ENCODE data around the gene ATP11A.

ATP11A gene

GRCh38 chr13:112814905-112815585, 125.2 kb downstream of the ATP11A start:
- no peaks in the 10 kb centered on the region for H3K4me1 ChIP-seq (ENCODE audit: insufficient read depth, insufficient read length)
- H3K9ac ChIP-seq (ENCODE audit: insufficient read length, low read depth) = no peak overlapping the region
- H3K36me3 ChIP-seq (ENCODE audit: insufficient read depth, insufficient read length, low read length) = peaks cover 72% of the 10 kb centered on the region
- H3K4me3 ChIP-seq (ENCODE audit: insufficient read length, low read depth) = no peak overlapping the region
- TF ChIP-seq YY1 (IDR thresholded peaks at IDR 0.05; ENCODE audit: insufficient read depth, insufficient read length) = no peak
- TF ChIP-seq ZNF274 (IDR thresholded peaks at IDR 0.05; ENCODE audit: low read depth, low read length) = no peak
- no peak for TF ChIP-seq SUZ12 (IDR thresholded peaks at IDR 0.05; ENCODE audit: extremely low read depth, insufficient read depth, insufficient read length)
- no peak for DNase-seq (ENCODE audit: low read depth, low spot score)
- no peaks in the 10 kb centered on the region for H3K27me3 ChIP-seq (ENCODE audit: insufficient read depth, insufficient read length)
- peaks cover 29% of the 10 kb centered on the region for H3K9me3 ChIP-seq (ENCODE audit: insufficient read depth, low read length)

- Histone ChIP-seq H3K4me1 (ENCODE audit: insufficient read depth, insufficient read length) (no peaks in the 10 kb centered on the region), H3K9ac (ENCODE audit: insufficient read length, low read depth) (no peak overlapping the region), H3K9me3 (ENCODE audit: insufficient read depth, low read length) (peaks cover 29% of the 10 kb centered on the region), H3K36me3 (ENCODE audit: insufficient read depth, insufficient read length, low read length) (peaks cover 72% of the 10 kb centered on the region), H3K27me3 (ENCODE audit: insufficient read depth, insufficient read length) (no peaks in the 10 kb centered on the region), H3K4me3 (ENCODE audit: insufficient read length, low read depth) (no peak overlapping the region)
- no peak for DNase-seq (ENCODE audit: low read depth, low spot score)
- TF ChIP-seq YY1 (IDR thresholded peaks at IDR 0.05; ENCODE audit: insufficient read depth, insufficient read length) (no peak), ZNF274 (IDR thresholded peaks at IDR 0.05; ENCODE audit: low read depth, low read length) (no peak), SUZ12 (IDR thresholded peaks at IDR 0.05; ENCODE audit: extremely low read depth, insufficient read depth, insufficient read length) (no peak)
Measured at GRCh38 chr13:112815871-112816270, 126.0 kb downstream of the ATP11A start.

- no peaks in the 10 kb centered on the region for H3K4me1 ChIP-seq (ENCODE audit: insufficient read depth, insufficient read length)
- peaks cover 77% of the 10 kb centered on the region for H3K36me3 ChIP-seq (ENCODE audit: insufficient read depth, insufficient read length, low read length)
- TF ChIP-seq YY1 (IDR thresholded peaks at IDR 0.05; ENCODE audit: insufficient read depth, insufficient read length) (no peak), SUZ12 (IDR thresholded peaks at IDR 0.05; ENCODE audit: extremely low read depth, insufficient read depth, insufficient read length) (no peak), ZNF274 (IDR thresholded peaks at IDR 0.05; ENCODE audit: low read depth, low read length) (no peak)
- H3K9ac ChIP-seq (ENCODE audit: insufficient read length, low read depth) = no peak overlapping the region
- H3K9me3 ChIP-seq (ENCODE audit: insufficient read depth, low read length) = peaks cover 29% of the 10 kb centered on the region
- no peak for DNase-seq (ENCODE audit: low read depth, low spot score)
- H3K27me3 ChIP-seq (ENCODE audit: insufficient read depth, insufficient read length) = no peaks in the 10 kb centered on the region
- H3K4me3 ChIP-seq (ENCODE audit: insufficient read length, low read depth) = no peak overlapping the region
Measured at GRCh38 chr13:112818040-112818697, 128.3 kb downstream of the ATP11A start.

GRCh38 chr13:112818698-112819045, 128.8 kb downstream of the ATP11A start:
- Histone ChIP-seq H3K36me3 (ENCODE audit: insufficient read depth, insufficient read length, low read length) (peaks cover 82% of the 10 kb centered on the region), H3K9ac (ENCODE audit: insufficient read length, low read depth) (no peak overlapping the region), H3K4me3 (ENCODE audit: insufficient read length, low read depth) (no peak overlapping the region), H3K9me3 (ENCODE audit: insufficient read depth, low read length) (peaks cover 29% of the 10 kb centered on the region), H3K4me1 (ENCODE audit: insufficient read depth, insufficient read length) (no peaks in the 10 kb centered on the region), H3K27me3 (ENCODE audit: insufficient read depth, insufficient read length) (no peaks in the 10 kb centered on the region)
- TF ChIP-seq YY1 (IDR thresholded peaks at IDR 0.05; ENCODE audit: insufficient read depth, insufficient read length) (no peak), SUZ12 (IDR thresholded peaks at IDR 0.05; ENCODE audit: extremely low read depth, insufficient read depth, insufficient read length) (no peak), ZNF274 (IDR thresholded peaks at IDR 0.05; ENCODE audit: low read depth, low read length) (no peak)
- DNase-seq (ENCODE audit: low read depth, low spot score) = no peak

- no peak for TF ChIP-seq SUZ12 (IDR thresholded peaks at IDR 0.05; ENCODE audit: extremely low read depth, insufficient read depth, insufficient read length)
- no peak for TF ChIP-seq YY1 (IDR thresholded peaks at IDR 0.05; ENCODE audit: insufficient read depth, insufficient read length)
- TF ChIP-seq ZNF274 (IDR thresholded peaks at IDR 0.05; ENCODE audit: low read depth, low read length) = no peak
- no peak overlapping the region for H3K4me3 ChIP-seq (ENCODE audit: insufficient read length, low read depth)
- no peaks in the 10 kb centered on the region for H3K4me1 ChIP-seq (ENCODE audit: insufficient read depth, insufficient read length)
- no peaks in the 10 kb centered on the region for H3K27me3 ChIP-seq (ENCODE audit: insufficient read depth, insufficient read length)
- no peak for DNase-seq (ENCODE audit: low read depth, low spot score)
- H3K9ac ChIP-seq (ENCODE audit: insufficient read length, low read depth) = no peak overlapping the region
- peaks cover 29% of the 10 kb centered on the region for H3K9me3 ChIP-seq (ENCODE audit: insufficient read depth, low read length)
- H3K36me3 ChIP-seq (ENCODE audit: insufficient read depth, insufficient read length, low read length) = peaks cover 85% of the 10 kb centered on the region
Measured at GRCh38 chr13:112819111-112819510, 129.3 kb downstream of the ATP11A start.

GRCh38 chr13:112819816-112820215, 130.0 kb downstream of the ATP11A start:
- Histone ChIP-seq H3K36me3 (ENCODE audit: insufficient read depth, insufficient read length, low read length) (peaks cover 83% of the 10 kb centered on the region), H3K27me3 (ENCODE audit: insufficient read depth, insufficient read length) (no peaks in the 10 kb centered on the region), H3K4me3 (ENCODE audit: insufficient read length, low read depth) (no peak overlapping the region), H3K4me1 (ENCODE audit: insufficient read depth, insufficient read length) (no peaks in the 10 kb centered on the region), H3K9ac (ENCODE audit: insufficient read length, low read depth) (no peak overlapping the region), H3K9me3 (ENCODE audit: insufficient read depth, low read length) (peaks cover 29% of the 10 kb centered on the region)
- TF ChIP-seq SUZ12 (IDR thresholded peaks at IDR 0.05; ENCODE audit: extremely low read depth, insufficient read depth, insufficient read length) (no peak), YY1 (IDR thresholded peaks at IDR 0.05; ENCODE audit: insufficient read depth, insufficient read length) (no peak), ZNF274 (IDR thresholded peaks at IDR 0.05; ENCODE audit: low read depth, low read length) (no peak)
- no peak for DNase-seq (ENCODE audit: low read depth, low spot score)

GRCh38 chr13:112820318-112820717, 130.5 kb downstream of the ATP11A start:
- no peak overlapping the region for H3K9ac ChIP-seq (ENCODE audit: insufficient read length, low read depth)
- H3K27me3 ChIP-seq (ENCODE audit: insufficient read depth, insufficient read length) = no peaks in the 10 kb centered on the region
- peaks cover 83% of the 10 kb centered on the region for H3K36me3 ChIP-seq (ENCODE audit: insufficient read depth, insufficient read length, low read length)
- TF ChIP-seq SUZ12 (IDR thresholded peaks at IDR 0.05; ENCODE audit: extremely low read depth, insufficient read depth, insufficient read length) (no peak), ZNF274 (IDR thresholded peaks at IDR 0.05; ENCODE audit: low read depth, low read length) (no peak), YY1 (IDR thresholded peaks at IDR 0.05; ENCODE audit: insufficient read depth, insufficient read length) (no peak)
- peaks cover 29% of the 10 kb centered on the region for H3K9me3 ChIP-seq (ENCODE audit: insufficient read depth, low read length)
- no peak overlapping the region for H3K4me3 ChIP-seq (ENCODE audit: insufficient read length, low read depth)
- DNase-seq (ENCODE audit: low read depth, low spot score) = no peak
- no peaks in the 10 kb centered on the region for H3K4me1 ChIP-seq (ENCODE audit: insufficient read depth, insufficient read length)

Data from NT2/D1 (cell line).